PC-3 (cell line): ENCODE results near the gene PIGZ. TPM values are rescaled to one million over a fixed set of nuclear protein-coding genes. Genes with fewer than 3 reads are reported as not detected.

ENCODE experiments used
- ATAC-seq: fragments of 200-7000 bp; cut with Tn5 transposase; 2 replicates; pipeline ENCODE4 v1.9.1; 2020; ENCODE audit warnings: mild to moderate bottlenecking, moderate library complexity
- BruUV-seq: library from RNA; stranded (reverse); fragments of 400-500 nt; replicated peaks from 2 replicates; lab custom pipeline; 2021; lab: Mats Ljungman, UMichigan
- CTCF ChIA-PET: fragments of 300-600 bp; sonication (Branson Sonifier 250); formaldehyde crosslinking; loops from one replicate; lab custom pipeline; 2022; ENCODE audit warnings: antibody characterized with exemption; lab: Charles Lee
- POLR2A ChIA-PET: fragments of 300-600 bp; sonication (Branson Sonifier 250); formaldehyde crosslinking; loops from one replicate; lab custom pipeline; 2022; ENCODE audit warnings: antibody characterized with exemption; ENCODE audit not compliant: unreplicated experiment; lab: Charles Lee
- DNase-seq: peaks from one replicate; pipeline ENCODE4 v3.0.0-alpha.2; 2015
- H2AFZ ChIP-seq: fragments of 300-600 bp; sonication (generic); 2 replicates; pipeline ENCODE4 v1.6.0; 2016; ENCODE audit warnings: antibody characterized with exemption, low read length
- H3F3A ChIP-seq: fragments of 300-600 bp; sonication (generic); one replicate; pipeline ENCODE4 v1.6.0; 2017; ENCODE audit warnings: antibody characterized with exemption, low read length, control low read depth, mild to moderate bottlenecking; ENCODE audit not compliant: unreplicated experiment
- H3K27ac ChIP-seq: fragments of 300-600 bp; sonication (generic); 2 replicates; pipeline ENCODE4 v1.5.1; 2016; ENCODE audit warnings: mild to moderate bottlenecking, low read length
- H3K27me3 ChIP-seq: fragments of 300-600 bp; sonication (generic); 2 replicates; pipeline ENCODE4 v1.6.1; 2016; ENCODE audit warnings: low read length, mixed read lengths
- H3K36me3 ChIP-seq: fragments of 300-600 bp; sonication (generic); 2 replicates; pipeline ENCODE4 v1.6.1; 2016; ENCODE audit warnings: low read depth, mixed run types, low read length, mixed read lengths
- H3K4me1 ChIP-seq: fragments of 300-600 bp; sonication (generic); 2 replicates; pipeline ENCODE4 v1.5.1; 2016; ENCODE audit warnings: low read length; ENCODE audit not compliant: insufficient read depth
- H3K4me2 ChIP-seq: fragments of 300-600 bp; sonication (generic); 2 replicates; pipeline ENCODE4 v1.6.0; 2016; ENCODE audit warnings: low read length
- H3K4me3 ChIP-seq: fragments of 300-600 bp; sonication (generic); 2 replicates; pipeline ENCODE4 v1.5.1; 2016; ENCODE audit warnings: mild to moderate bottlenecking, low read length, mixed read lengths
- H3K79me2 ChIP-seq: fragments of 300-600 bp; sonication (generic); 2 replicates; pipeline ENCODE4 v1.6.1; 2017; ENCODE audit warnings: low read length, mixed read lengths
- H3K9ac ChIP-seq: fragments of 300-600 bp; sonication (generic); 2 replicates; pipeline ENCODE4 v1.6.0; 2016; ENCODE audit warnings: mild to moderate bottlenecking, low read length
- H3K9me2 ChIP-seq: fragments of 300-600 bp; sonication (generic); replicated peaks from 2 replicates; pipeline ENCODE4 v1.6.1; 2016; ENCODE audit warnings: mixed run types, low read length, mixed read lengths
- H3K9me3 ChIP-seq: fragments of 300-600 bp; sonication (generic); 2 replicates; pipeline ENCODE4 v1.6.1; 2016; ENCODE audit warnings: low read length, mixed read lengths
- H4K20me1 ChIP-seq: fragments of 300-600 bp; sonication (generic); 2 replicates; pipeline ENCODE4 v1.6.1; 2016; ENCODE audit warnings: low read length, mixed read lengths
- EZH2 ChIP-seq: fragments of 300-600 bp; sonication (generic); IDR thresholded peaks from one replicate; pipeline ENCODE4 v1.6.1; 2017; ENCODE audit warnings: antibody characterized with exemption, mild to moderate bottlenecking, low read length; ENCODE audit not compliant: unreplicated experiment
- EZH2phosphoT487 ChIP-seq: fragments of 300-600 bp; sonication (generic); IDR thresholded peaks from 2 replicates; pipeline ENCODE4 v1.6.1; 2018; ENCODE audit warnings: mild to moderate bottlenecking, antibody characterized with exemption, low read length, borderline replicate concordance
- intact Hi-C: fragments of 100-400 bp; cut with micrococcal nuclease; formaldehyde crosslinking; loops from 2 replicates; pipeline ENCODE4 v1.9.0; 2023
- total RNA-seq: library from RNA; depleted of rRNA; stranded (reverse); fragments of >200 nt; gene quantifications from 2 replicates; pipeline ENCODE4 v1.2.3, GENCODE V29; 2014
- TF ChIP-seq, protein P1 (sequence below): fragments of 300-600 bp; sonication (generic); conservative IDR thresholded peaks from 2 replicates; pipeline ENCODE4 v1.5.1; 2017; ENCODE audit warnings: antibody characterized with exemption, low read depth, mild to moderate bottlenecking, low read length

PIGZ gene
- total RNA-seq, 1 experiment from 2014 or later: 1.6 TPM

DNA sequence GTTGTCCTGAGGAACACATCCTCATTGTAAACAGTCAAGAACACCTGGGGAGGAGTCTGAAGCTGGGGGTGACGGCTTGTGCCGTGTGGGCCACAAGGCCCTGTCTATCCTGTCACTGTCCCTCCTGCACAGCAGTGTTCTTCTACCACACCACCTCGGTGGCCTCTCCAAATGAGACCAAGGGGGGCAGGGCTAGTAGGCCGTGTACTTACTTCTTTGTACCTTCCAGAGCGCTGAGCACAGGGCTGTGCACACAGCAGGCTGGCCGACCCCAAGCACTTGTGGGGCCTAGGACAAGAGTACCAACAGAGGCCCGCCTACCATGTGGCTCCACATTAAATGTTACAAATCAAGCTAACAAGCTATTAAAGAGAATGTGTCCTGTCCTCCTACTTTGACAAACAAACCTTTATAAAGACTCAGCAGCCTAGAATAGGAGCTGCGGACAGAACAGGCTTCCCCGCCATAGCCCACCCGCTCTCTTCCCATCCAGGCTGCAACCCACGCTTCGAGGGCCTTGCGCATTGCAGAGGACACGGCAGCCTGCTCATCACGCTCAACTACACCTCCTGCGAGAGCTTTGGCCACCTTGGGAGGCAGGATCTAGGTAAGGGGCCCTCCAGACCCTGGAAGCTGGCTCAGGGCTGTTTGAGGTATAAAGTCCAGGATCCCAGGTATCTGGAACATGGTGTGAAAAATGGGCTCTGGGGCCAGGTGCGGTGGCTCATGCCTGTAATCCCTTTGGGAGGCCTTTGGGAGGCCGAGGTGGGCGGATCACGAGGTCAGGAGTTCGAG lies 30.5 kb upstream of the PIGZ start:
- Histone ChIP-seq H4K20me1 (no peaks in the 10 kb centered on the region), H3K4me3 (no peak overlapping the region), H3K9ac (no peak overlapping the region), H3K4me1 (peaks cover 5% of the 10 kb centered on the region), H3K9me3 (no peaks in the 10 kb centered on the region), H3K36me3 (no peaks in the 10 kb centered on the region), H3F3A (no peaks in the 10 kb centered on the region), H3K9me2 (no peaks in the 10 kb centered on the region), H3K27ac (no peak overlapping the region), H3K27me3 (no peaks in the 10 kb centered on the region), H3K79me2 (peaks cover 4% of the 10 kb centered on the region), H2AFZ (no peak overlapping the region), H3K4me2 (no peak overlapping the region)
- DNase-seq (no peak), ATAC-seq (no peak)
- intact Hi-C loops: no loop called here
- ChIA-PET CTCF (no interaction called here), POLR2A (no interaction called here)
- no TSS peak for BruUV-seq
- no peak for TF ChIP-seq EZH2phosphoT487
- no peak for TF ChIP-seq EZH2
- TF ChIP-seq, protein P1, sequence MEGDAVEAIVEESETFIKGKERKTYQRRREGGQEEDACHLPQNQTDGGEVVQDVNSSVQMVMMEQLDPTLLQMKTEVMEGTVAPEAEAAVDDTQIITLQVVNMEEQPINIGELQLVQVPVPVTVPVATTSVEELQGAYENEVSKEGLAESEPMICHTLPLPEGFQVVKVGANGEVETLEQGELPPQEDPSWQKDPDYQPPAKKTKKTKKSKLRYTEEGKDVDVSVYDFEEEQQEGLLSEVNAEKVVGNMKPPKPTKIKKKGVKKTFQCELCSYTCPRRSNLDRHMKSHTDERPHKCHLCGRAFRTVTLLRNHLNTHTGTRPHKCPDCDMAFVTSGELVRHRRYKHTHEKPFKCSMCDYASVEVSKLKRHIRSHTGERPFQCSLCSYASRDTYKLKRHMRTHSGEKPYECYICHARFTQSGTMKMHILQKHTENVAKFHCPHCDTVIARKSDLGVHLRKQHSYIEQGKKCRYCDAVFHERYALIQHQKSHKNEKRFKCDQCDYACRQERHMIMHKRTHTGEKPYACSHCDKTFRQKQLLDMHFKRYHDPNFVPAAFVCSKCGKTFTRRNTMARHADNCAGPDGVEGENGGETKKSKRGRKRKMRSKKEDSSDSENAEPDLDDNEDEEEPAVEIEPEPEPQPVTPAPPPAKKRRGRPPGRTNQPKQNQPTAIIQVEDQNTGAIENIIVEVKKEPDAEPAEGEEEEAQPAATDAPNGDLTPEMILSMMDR: no peak

DNA sequence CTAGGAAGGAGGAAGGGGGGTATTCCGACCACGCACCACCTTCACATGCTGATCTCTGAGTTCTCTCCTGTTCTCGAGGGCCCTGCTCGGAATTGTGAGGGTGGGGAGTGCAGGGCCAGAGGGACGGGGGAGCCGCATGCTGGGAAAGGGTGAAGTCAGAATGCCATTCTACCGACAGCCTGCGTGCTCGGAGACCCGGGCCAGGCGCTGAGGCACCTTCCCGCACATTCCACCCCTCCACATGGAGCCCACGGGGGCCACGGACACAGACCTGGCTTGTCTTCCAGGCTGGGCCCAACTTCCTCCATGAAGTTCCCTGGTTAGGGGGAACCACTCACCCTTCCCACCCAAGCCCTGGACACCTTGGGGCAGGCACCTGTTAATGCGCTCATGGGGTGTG lies 28.7 kb upstream of the PIGZ start:
- Histone ChIP-seq H2AFZ (no peak overlapping the region), H3K36me3 (no peaks in the 10 kb centered on the region), H3K9me3 (no peaks in the 10 kb centered on the region), H3K9me2 (no peaks in the 10 kb centered on the region), H3K4me1 (no peaks in the 10 kb centered on the region), H3K9ac (no peak overlapping the region), H4K20me1 (no peaks in the 10 kb centered on the region), H3K79me2 (no peaks in the 10 kb centered on the region), H3K4me2 (no peak overlapping the region), H3K4me3 (no peak overlapping the region), H3K27me3 (no peaks in the 10 kb centered on the region), H3K27ac (no peak overlapping the region), H3F3A (no peaks in the 10 kb centered on the region)
- TF ChIP-seq, protein P1: no peak
- TF ChIP-seq EZH2: no peak
- TF ChIP-seq EZH2phosphoT487: no peak
- POLR2A ChIA-PET: no interaction called here
- CTCF ChIA-PET: no interaction called here
- DNase-seq (no peak), ATAC-seq (no peak)
- no TSS peak for BruUV-seq
- intact Hi-C loops: no loop called here
